Measurements from ENCODE around the gene P4HA1.

GRCh38 chr10:73131301-73131700 is 34.6 kb upstream of the P4HA1 start:
- TF ChIP-seq POLR2AphosphoS5 (IDR thresholded peaks at IDR 0.05) (no peak), CTCF (IDR thresholded peaks at IDR 0.05 in 8 of 11, conservative IDR thresholded peaks at IDR 0.05 in 3 of 11) (no peak), POLR2A (IDR thresholded peaks at IDR 0.05) (no peak)

Measured in spleen (tissue), 7 donors.